Activated CD4-positive, alpha-beta T cell treated with anti-CD3 and anti-CD28 coated beads, Interleukin-2, amount 10 ng/mL, durations not matched to agents 7 days and 5 days (primary cell): ENCODE data around the gene SVIP. TPM values are rescaled to one million over a fixed set of nuclear protein-coding genes. Genes with fewer than 3 reads are reported as not detected.

Experiments
- CTCF ChIA-PET: fragments of 350-600 bp; sonication (Branson Sonifier 250); formaldehyde crosslinking; loops from one replicate; lab custom pipeline; 2021; ENCODE audit warnings: antibody characterized with exemption; lab: Charles Lee
- POLR2A ChIA-PET: fragments of 350-600 bp; sonication (Branson Sonifier 250); formaldehyde crosslinking; loops from one replicate; lab custom pipeline; 2021; ENCODE audit warnings: antibody characterized with exemption; lab: Charles Lee
- DNase-seq: peaks from one replicate; pipeline ENCODE4 v3.0.0-alpha.2; 2020
- H3K27ac Mint-ChIP-seq: one replicate; pipeline ENCODE4 v1.8.0; 2021; ENCODE audit warnings: mild to moderate bottlenecking, moderate library complexity, mixed read lengths
- H3K27me3 Mint-ChIP-seq: one replicate; pipeline ENCODE4 v1.8.0; 2021; ENCODE audit warnings: mixed read lengths
- H3K36me3 Mint-ChIP-seq: one replicate; pipeline ENCODE4 v1.8.0; 2021; ENCODE audit warnings: low read depth, mixed read lengths
- H3K4me1 Mint-ChIP-seq: one replicate; pipeline ENCODE4 v1.8.0; 2021; ENCODE audit warnings: mixed read lengths
- H3K4me3 Mint-ChIP-seq: one replicate; pipeline ENCODE4 v1.8.0; 2021; ENCODE audit warnings: mild to moderate bottlenecking, moderate library complexity, mixed read lengths
- H3K9me3 Mint-ChIP-seq: one replicate; pipeline ENCODE4 v1.8.0; 2021; ENCODE audit warnings: mixed read lengths
- total RNA-seq, 2 experiments: library from RNA; stranded (reverse); gene quantifications; one replicate each; pipeline ENCODE4 v1.2.3, GENCODE V29; 2021

SVIP gene
- total RNA-seq, 2 experiments from 2014 or later, result 27.6 to 28.8 TPM

DNA sequence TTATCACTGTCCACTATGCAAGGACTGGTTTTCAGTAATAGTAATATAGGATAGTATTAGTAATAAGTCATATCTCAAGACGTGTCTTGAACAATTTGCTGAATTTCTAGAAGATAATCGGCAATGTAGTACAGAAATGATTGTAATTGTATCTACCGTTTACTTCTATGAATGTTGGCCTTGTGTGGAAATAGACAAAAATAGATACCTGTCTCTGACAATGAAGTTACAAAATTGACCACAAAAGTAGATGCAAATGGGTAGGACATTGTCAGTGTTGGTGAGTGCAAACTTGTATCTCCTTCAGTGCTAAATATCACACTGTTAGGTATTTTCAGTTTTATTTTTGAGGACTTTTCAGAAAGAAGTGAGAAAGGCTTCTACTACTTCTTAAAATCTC is 43.1 kb downstream of the SVIP start:
- Mint-ChIP-seq H3K9me3 (no peaks in the 10 kb centered on the region), H3K27me3 (peaks cover 5% of the 10 kb centered on the region), H3K36me3 (no peaks in the 10 kb centered on the region), H3K4me1 (no peaks in the 10 kb centered on the region), H3K4me3 (no peak overlapping the region), H3K27ac (no peak overlapping the region)
- POLR2A ChIA-PET, result no interaction called here
- DNase-seq, result no peak
- CTCF ChIA-PET, result no interaction called here

DNA sequence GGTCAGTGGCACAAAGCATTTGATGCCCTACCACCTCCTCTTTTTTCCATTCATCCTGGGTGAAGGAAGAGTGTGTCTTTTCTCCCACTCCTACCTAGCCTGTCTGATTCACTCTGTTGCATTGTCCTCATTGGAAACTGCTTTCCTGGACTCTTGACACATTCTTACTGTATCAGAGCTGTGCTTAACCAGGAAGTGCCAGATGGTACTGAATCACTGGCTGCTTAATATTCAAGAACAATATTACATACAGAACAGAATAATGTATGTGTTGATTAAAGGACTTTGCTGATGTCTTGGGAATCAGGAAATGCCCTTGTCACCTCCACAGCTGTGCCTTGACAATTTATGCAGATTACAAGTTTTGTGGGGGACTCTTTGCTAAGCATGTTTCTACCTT is 44.4 kb downstream of the SVIP start:
- no peak overlapping the region for H3K27ac Mint-ChIP-seq
- no peaks in the 10 kb centered on the region for H3K9me3 Mint-ChIP-seq
- H3K36me3 Mint-ChIP-seq, result no peaks in the 10 kb centered on the region
- CTCF ChIA-PET, result no interaction called here
- peaks cover 2% of the 10 kb centered on the region for H3K4me1 Mint-ChIP-seq
- H3K4me3 Mint-ChIP-seq, result no peak overlapping the region
- peaks cover 5% of the 10 kb centered on the region for H3K27me3 Mint-ChIP-seq
- no peak for DNase-seq
- POLR2A ChIA-PET, result no interaction called here

DNA sequence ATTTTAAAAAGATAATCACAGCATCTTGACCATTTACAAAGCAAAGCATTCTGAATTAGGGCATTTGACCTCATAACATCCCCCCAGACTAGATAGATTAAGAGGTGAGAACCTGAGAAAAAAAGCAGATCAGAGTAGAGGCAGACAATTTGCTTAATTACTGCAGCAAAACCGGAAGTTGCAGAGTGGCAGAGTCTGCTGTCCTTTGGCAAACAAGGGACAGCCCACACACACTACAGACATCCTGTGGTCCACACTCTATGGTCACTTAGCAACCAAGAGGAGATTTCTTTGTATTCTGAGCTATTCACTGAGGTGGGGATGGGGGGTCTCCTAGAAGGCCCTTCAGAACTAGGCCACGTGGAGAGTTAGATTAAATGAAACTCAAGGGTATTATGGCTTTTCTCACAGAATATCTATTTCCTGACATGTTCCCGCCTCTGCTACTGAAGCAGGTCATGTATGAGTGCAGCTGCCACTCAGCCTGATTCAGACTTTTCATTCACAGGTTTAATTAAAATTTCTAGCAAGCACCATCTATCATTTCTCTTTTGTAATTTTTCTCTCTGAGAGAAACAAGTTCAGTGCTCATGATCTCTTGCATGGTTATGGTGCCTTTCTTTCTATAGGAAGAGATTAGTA is 48.5 kb downstream of the SVIP start:
- Mint-ChIP-seq H3K4me1 (peaks cover 2% of the 10 kb centered on the region), H3K4me3 (no peak overlapping the region), H3K36me3 (no peaks in the 10 kb centered on the region), H3K27me3 (peaks cover 5% of the 10 kb centered on the region), H3K27ac (no peak overlapping the region), H3K9me3 (no peaks in the 10 kb centered on the region)
- no peak for DNase-seq
- CTCF ChIA-PET, result no interaction called here
- POLR2A ChIA-PET, result no interaction called here

DNA sequence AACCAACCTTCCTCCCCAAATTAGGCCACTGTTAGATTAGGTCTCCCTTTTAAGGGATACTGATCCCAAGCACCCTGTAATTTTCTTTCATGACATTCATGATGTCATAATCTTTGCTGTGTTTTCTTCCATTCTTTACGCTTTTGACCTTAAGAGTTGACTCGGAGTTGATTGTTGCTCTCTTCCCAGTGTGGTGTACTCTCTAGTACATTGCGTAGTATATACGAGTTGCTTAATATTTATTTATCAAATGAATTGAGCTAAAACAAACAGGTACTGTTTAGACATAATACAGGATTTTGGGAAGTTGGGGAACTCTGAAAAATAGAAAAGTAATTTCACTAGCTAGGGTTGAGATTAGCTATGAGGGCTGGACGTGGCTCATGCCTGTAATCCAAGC is 49.8 kb downstream of the SVIP start:
- Mint-ChIP-seq H3K4me3 (no peak overlapping the region), H3K27ac (no peak overlapping the region), H3K4me1 (peaks cover 4% of the 10 kb centered on the region), H3K36me3 (no peaks in the 10 kb centered on the region), H3K9me3 (no peaks in the 10 kb centered on the region), H3K27me3 (peaks cover 3% of the 10 kb centered on the region)
- DNase-seq, result no peak
- CTCF ChIA-PET, result no interaction called here
- POLR2A ChIA-PET, result no interaction called here

DNA sequence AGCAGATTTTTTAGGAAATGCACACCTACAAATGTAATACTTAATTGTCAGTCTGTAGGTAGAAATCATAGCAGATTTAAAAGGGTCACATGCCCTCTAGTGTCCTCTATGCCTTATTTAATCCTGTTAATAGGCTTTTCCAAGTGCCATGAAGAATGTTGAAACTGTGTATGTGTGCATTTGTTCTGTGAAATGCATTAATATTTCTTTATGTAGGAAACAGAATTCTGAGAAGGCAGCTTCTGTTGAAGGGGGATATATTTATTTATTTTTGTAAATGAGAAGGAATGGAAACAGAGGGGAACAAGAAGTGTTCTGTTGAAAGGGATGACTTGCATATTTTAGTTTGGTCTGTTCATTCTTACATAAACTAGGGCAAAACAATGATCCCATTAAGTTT is 51.0 kb downstream of the SVIP start:
- Mint-ChIP-seq H3K9me3 (no peaks in the 10 kb centered on the region), H3K27ac (no peak overlapping the region), H3K4me3 (no peak overlapping the region), H3K36me3 (no peaks in the 10 kb centered on the region), H3K4me1 (peaks cover 8% of the 10 kb centered on the region), H3K27me3 (no peaks in the 10 kb centered on the region)
- no peak for DNase-seq
- ChIA-PET POLR2A (no interaction called here), CTCF (no interaction called here)

DNA sequence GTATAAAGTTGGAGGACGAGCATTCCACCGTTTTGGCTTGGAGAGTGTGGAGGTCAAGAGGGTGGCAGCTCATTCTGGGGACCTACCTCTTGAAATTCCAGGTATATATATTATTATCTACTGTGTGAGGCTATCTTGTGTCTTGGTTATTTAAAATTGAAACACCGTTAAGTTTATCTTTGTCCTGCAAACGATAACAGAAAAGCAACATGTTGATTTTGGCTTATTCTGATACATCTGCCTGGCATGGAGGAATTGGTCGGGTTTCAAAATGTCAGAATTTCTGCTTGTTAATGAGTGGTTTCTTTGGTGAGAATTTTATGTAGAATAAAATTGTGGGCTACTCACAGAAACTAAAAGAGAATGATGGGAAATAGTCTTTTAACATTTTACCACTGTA is 54.4 kb downstream of the SVIP start:
- CTCF ChIA-PET, result no interaction called here
- POLR2A ChIA-PET, result no interaction called here
- H3K27me3 Mint-ChIP-seq, result no peaks in the 10 kb centered on the region
- H3K9me3 Mint-ChIP-seq, result no peaks in the 10 kb centered on the region
- peaks cover 5% of the 10 kb centered on the region for H3K4me1 Mint-ChIP-seq
- H3K27ac Mint-ChIP-seq, result no peak overlapping the region
- no peak overlapping the region for H3K4me3 Mint-ChIP-seq
- H3K36me3 Mint-ChIP-seq, result no peaks in the 10 kb centered on the region
- DNase-seq, result no peak

DNA sequence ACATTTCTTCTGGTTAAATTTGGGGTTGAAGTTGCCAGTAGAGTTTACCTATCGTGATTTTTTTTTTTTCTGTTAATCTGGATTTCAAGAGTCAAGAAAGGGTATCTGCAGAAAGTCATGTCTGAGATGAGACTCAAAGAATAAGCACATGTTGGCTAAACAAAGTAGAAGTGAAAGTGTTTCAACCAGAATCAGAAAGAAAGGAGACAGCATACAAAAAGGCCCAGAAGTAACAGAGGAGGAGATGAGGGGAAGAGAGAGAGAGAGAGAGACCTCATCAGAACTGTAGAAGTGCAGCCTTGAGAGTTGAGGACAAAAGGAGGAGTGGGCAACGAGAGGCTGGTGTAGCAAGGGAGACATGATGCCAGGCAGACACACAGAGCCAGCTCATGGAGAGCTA is 54.9 kb downstream of the SVIP start:
- no peaks in the 10 kb centered on the region for H3K27me3 Mint-ChIP-seq
- no peak for DNase-seq
- ChIA-PET POLR2A (no interaction called here), CTCF (no interaction called here)
- H3K27ac Mint-ChIP-seq, result no peak overlapping the region
- peak overlapping the region; percentile 5 for H3K4me3 Mint-ChIP-seq
- peaks cover 3% of the 10 kb centered on the region for H3K9me3 Mint-ChIP-seq
- peaks cover 5% of the 10 kb centered on the region for H3K4me1 Mint-ChIP-seq
- no peaks in the 10 kb centered on the region for H3K36me3 Mint-ChIP-seq

DNA sequence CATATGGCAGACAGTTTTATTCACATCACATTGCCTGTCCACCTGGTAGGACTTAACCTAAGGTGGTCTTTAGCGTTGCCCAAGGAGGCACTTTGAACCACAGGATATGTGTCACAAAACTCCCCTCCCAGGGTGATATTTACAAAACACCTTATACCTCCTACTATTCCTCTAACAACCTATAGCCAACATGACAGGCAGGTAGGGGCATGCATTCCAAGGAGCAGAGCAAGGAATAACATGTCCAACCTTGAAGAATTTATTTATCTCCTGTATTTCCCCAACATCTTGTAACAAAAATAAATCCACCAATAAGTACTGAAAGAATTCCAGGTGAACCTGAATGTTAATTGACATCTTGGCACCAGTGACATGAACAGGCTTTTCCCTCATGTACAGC is 60.5 kb downstream of the SVIP start:
- no peak for DNase-seq
- Mint-ChIP-seq H3K4me1 (no peaks in the 10 kb centered on the region), H3K27ac (no peak overlapping the region), H3K27me3 (peaks cover 2% of the 10 kb centered on the region), H3K36me3 (no peaks in the 10 kb centered on the region), H3K4me3 (no peak overlapping the region), H3K9me3 (peaks cover 4% of the 10 kb centered on the region)
- POLR2A ChIA-PET, result no interaction called here
- CTCF ChIA-PET, result no interaction called here

Other genes with a start within 250 kb of the SVIP start
- 10 to 100 TPM; 15.7 to 16.4 TPM for gene FANCF, start 204.0 kb downstream of the SVIP start, total RNA-seq
- gene GAS2, start 163.2 kb downstream of the SVIP start, total RNA-seq, result 1 to 10 TPM in 1 of 2 experiments, under 1 TPM in 1; 0.98 to 1.3 TPM
- gene CCDC179, start 30.7 kb upstream of the SVIP start, total RNA-seq, result not detected